HG03097 (cell line): Measurements from ENCODE around the gene CXCL14.

ENCODE experiments used
- ATAC-seq: cut with Tn5 transposase; IDR thresholded peaks from one replicate; pipeline ENCODE4 v1.9.1; 2021; ENCODE audit not compliant: unreplicated experiment, low FRiP score

The CXCL14 gene

DNA sequence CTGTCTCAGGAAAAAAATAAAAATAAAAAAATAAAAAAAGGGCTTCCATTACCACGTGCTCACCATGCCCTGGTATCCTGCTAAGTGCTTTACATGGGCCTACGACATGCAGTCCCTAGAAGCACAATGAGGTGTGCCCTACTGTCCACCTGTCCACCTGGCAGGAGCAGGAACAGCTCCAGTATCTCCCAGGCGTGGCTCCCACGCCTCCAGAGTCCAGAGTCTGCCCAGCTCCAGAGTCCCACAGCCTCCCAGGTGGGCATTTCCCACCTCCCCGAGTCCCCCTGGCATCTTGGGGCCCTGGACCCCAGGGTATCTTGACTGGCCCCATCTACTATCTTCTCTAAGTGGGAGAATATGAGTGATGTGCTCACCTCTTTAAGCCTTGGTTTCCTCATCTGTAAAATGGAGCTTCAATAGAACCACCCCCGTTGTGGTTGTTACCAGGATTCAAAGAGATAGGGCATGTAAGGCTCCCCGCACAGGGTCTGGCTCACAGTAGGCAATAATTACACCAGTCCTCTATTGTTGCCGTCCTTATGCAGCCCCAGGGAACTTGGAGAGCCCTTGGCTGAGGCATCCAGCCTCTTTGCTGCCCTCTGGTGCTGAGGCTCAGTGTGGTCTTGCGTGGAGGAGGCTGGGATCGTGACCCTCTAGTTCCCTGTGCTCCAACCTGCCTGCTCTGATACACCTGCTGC is 8.9 kb downstream of the CXCL14 start:
- no peak for ATAC-seq

DNA sequence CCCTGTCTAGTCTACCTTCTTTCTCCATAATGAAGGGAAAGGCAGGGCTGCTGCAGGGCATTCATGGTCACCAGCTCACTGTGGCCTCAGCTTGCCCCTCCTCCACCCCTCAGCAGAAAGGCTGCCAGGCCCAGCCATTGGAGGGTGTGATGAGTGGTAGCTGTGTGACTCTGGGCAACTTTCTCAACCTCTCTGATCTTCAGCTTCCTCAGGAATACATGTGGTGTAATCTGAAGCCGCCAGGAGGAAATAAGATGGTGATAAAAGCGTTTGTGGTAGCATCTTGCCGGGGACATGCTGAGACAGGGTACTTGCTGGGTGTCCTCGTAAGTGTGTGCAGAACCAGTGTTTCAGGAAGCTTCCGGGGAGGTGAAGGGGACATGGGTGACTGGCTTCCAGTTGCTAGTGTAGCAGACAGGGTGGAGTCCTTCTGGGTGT is 9.8 kb downstream of the CXCL14 start:
- no peak for ATAC-seq

DNA sequence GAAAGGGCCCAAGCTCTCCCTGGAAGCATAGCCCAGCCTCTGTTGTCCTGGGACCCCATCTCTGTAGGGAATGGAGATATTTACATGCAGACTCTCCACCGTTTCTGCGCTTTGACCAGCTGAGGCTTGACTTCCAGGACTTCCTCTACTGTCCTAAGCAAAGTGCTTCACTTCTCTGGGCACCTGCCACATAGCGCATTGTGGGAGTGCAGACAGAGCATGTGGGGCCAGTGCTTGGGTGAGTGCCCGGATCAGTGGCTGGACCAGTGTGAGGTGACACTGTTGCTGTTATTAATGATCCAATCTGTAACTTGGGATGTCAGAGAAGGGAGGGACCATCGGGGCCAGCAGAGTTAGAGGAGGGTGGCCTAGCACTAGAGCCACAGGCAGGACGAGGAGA is 10.5 kb downstream of the CXCL14 start:
- ATAC-seq: no peak

DNA sequence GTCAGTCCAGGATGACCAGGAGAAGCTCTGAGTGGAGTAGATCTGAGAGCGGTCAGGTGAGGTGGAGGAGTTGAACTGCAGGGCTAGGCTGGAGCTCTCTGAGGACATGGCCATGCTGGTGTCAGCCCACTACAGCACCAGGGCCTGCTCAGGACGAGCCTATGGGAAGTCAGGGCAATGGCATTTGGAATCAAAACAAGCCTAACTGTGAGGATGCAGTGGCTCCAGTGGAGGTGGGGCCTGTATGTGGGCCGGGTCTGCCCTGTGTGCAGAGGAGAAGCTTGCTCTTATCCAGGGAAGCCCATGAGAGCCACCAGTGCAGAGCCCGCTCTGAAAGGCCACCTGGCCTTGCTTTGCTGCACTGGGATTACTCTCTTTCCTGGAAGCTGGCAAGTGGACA is 11.1 kb downstream of the CXCL14 start:
- no peak for ATAC-seq

DNA sequence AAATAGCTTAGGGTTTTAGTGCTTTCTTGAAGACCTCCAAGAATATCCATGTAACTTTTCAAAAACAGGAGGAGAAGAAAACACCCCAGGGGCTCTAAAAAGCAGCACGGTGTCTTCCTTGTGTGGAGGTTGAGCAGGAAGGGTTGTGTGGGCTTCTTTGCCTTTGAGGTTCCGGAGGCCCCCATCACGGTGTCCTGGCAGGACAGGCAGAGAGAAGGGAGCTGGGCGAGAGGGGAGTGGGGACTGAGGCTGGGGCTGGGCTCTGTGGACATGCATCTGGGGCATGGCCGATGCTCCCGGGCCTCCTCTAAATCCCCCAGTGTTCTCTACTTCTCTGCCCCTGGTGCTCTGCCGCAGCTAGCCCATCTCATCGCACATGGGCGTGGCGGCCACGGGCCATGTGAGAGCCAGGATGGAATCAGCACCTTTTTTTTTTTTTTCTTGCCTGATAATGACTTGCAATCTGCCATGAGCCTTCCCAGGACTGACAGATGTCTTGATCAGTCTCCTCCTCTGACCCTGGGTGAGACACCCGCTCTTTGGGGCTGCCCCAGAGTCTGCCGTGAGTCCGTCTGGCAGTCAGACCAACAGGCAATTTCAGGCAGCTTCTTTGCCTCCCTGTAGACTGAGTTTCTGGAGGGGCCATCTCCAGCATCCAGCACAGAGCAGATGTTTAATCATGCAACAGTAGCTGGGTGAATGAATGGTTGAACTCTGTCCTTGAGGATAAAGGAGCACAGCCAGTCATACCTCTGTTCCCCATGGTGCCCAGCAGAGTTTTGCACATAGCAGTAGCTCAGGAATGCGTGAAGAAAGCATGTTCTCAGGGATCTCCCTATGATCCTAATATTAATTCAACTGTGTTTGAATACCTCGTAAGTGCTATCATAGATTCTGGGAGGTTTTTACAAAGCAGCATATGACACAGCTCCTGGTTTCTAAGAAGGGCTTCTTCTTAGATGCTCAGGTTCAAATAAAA is 12.1 kb downstream of the CXCL14 start:
- no peak for ATAC-seq

DNA sequence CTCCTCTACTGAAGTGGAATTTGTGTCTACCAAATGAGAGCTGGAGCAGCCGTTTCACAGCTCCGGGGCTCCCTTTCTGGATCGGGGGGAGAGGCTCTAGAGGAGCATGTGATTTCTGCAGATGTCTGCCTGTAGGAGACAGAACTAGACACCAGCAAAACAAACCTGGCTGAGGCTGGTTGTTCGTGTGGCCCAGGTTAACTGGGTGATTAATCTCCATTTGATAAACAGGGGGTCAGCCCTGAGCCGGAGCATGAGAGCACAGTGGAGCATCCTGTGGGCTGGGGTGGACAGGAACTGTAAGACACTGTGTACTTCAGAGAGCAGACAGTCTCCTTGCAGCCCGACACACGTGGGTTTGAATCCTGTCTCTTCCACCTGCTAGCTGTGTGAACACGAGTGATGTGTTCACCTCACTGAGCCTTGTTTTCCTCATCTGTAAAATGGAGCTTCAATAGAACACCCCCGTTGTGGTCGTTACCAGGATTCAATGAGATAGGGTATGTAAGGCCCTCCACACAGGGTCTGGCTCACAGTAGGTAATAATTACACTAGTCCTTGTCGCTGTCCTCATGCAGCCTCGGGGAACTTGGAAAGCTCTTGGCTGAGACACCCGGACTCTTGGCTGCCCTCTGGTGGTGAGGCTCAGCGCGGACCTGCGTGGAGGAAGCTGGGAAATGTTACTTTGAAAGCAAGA is 12.9 kb downstream of the CXCL14 start:
- no peak for ATAC-seq

DNA sequence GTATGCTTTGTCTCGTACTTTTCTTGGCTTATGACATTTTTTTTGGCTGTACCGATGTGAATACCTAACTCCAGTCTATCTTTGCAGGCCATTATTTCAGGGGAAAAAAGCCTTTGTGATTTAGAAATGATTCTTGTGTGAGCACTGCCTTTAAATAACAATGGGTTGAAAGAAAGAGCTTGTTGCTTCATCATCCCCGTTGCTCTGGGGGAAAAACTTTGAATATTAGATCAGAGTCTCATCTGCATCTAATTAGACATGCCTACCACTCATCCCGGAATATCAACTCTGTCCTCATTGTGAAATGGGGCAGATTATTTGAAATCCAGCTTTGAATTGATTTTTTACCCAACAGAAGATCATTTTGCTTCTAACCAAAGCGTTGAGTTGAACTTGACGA is 13.5 kb downstream of the CXCL14 start:
- no peak for ATAC-seq

DNA sequence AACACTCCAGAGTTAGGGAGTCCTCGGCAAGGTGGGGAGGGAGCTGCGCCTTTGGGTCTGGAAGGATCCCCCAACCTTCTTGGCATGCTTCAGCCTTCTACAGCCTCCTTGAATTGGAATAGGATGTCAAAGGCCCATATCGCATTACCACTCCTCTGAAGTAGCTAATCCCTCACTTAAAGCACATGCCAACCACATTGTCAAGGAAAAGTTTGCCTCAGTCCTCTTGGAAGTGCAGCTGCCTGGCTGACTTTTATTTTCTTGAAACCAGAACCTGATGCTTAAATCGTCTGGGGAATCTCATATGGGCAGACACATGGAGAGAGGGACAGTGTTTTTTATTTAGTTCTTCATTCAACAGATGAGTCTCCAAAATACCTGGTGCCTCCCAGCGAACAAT is 14.5 kb downstream of the CXCL14 start:
- ATAC-seq: no peak

DNA sequence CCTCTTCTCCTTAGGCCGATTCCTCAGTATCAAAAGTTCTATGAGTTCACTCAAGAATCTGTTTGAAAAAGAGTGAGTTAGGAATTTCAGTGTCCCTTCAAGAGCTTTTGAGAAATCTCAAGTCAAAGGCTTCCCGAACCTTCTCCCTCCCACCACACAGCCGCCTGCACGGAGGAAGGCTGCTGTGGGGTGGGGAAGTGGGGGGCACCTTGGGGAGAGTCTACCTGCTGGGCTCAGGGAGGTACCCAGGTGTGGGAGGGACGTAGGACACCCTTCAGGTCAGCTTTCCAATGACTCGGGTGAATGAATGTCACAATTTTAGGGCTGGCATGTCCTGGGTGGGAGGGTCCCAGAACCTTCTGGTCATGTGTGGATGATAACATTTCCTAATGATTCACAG is 17.5 kb downstream of the CXCL14 start:
- no peak for ATAC-seq

DNA sequence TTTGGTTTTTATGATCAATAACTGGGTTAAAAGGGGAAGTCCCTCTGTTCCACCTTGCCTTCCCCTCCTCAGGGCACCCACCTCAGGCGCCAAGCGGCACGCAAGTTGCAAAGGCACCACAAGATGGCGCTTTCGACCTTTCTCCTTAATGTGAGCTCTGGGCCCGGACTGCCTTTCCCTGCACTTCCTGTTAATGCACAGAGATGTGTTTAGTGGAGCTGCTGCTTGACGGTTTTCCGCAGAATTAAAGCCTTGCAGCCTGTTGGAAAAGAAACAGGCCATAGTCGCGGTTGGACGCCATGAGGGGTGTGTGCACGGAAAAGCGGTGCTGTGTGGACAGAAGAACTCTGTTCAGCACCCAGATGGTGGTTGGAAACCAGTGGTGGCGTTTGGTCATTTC is 17.9 kb downstream of the CXCL14 start:
- ATAC-seq: peak; percentile 87

DNA sequence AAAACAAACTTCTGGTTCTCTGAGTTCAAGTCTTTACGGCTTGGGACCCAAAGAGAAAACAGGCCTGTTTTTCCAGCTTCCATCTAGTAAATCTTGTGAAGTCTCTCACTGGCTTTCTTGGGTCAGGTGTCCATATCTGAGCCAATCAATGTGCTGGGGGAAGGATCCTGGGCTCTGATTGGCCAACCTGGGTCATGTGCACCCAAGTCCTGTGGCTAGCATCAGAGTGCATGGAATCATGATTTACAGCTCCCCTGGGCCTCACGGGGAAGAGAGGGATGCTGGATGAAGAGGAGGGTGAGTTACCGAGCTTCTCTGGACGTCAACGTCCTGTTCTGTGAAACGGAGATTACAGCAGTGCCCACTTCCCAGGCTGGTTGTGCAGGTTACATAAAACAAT is 19.4 kb downstream of the CXCL14 start:
- no peak for ATAC-seq

DNA sequence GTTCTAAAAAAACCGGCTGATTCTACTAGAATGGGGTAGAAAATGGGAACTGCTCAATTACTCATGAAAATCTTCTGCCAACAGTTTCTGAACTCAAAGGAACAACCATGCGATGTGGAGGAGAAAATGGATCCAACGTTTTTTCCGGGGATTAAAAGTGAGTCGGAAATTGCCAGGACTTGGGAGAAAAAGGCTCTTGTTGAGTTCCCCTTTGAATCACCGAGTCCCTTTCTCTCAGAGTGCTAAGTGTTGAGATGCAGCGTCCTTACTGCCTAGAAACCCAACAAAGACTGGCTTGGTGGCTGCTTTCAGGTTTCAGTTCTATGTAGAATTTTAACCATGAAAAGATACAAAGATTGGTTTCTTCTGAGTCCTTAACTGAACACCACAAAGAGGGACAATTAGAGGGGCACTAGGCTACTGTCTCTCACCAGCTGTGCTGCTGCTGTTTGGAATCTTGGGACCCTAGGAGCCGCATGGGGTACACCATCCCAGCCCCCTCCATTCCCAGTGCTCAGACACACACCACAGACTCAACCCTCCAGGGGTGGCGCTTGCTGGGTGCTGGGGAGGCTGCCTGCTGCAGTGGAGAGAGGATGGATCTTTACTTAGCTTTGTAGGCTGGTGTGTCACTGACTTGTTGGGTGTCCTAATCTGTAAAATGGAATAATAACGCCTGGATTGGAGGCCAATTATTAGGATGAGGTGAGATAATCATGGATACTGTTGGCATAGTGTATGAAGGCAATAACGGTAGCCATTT is 21.5 kb downstream of the CXCL14 start:
- no peak for ATAC-seq

DNA sequence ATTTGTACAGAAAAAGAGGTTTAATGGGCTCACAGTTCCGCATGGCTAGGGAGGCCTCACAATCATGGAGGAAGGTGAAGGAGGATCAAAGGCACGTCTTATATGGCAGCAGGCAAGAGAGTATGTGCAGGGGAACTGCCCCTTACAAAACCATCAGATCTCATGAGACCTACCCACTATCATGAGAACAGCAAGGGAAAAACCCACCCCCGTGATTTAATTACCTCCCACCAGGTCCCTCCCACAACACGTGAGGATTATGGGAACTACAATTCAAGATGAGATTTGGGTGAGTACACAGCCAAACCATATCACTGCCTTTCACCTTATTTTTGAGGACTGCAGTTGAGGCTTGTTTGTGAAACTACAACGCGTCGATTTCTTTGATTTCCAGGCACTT is 22.2 kb downstream of the CXCL14 start:
- ATAC-seq: no peak

DNA sequence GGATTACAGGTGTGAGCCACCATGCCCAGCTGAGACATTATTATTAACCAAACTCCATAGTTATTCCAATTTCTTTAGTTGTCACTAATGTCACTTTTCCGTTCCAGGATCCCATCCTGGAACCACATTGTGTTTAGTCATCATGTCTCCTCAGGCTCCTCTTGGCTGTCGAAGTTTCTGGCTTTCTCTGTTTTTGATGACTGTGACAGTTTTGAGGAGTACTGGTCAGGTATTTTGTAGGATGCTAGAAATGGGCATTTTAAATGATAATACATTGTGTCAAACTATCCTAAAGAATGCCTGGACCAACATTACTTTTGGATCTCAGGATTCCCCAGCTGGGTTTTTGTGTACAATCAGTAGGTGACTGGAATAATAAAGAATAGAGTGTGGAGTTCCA is 23.3 kb downstream of the CXCL14 start:
- ATAC-seq: no peak

DNA sequence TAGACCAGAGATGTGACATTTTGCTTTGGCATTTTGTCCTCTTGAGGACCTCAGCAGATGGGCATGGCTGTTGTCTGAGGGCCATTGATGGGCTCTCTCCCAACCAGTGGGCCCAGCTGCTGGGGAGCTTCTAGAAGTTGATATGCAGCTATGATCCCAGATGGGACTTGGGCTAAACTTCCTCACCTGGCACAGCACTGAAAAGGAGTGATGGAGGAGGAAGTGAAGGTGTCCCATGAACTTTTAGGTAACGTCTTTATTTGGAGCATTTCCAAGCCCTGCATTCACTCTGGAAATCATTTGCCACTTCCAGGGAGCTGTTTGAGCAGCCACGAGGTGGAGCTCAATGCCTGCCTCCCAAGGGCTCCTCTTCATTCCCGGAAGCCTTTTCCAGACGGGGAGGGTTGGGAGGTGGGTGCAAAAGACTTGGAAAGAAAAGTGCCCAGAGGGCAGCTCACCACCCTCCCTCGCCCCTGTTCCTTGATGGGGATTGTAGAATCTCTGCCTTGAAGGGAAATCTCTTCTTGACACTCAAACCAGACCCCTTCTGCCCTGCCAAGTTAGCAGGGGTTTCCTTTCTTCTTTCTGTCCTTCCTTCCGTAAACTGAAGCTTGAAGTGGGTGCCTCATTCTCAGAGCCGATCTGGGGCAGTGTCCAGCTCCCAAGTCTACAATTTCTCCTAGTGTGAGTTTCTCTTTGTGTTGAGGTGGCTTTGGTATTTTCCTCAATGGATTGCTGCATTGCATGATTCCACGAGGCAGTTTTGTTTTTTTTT is 24.9 kb downstream of the CXCL14 start:
- ATAC-seq: no peak

DNA sequence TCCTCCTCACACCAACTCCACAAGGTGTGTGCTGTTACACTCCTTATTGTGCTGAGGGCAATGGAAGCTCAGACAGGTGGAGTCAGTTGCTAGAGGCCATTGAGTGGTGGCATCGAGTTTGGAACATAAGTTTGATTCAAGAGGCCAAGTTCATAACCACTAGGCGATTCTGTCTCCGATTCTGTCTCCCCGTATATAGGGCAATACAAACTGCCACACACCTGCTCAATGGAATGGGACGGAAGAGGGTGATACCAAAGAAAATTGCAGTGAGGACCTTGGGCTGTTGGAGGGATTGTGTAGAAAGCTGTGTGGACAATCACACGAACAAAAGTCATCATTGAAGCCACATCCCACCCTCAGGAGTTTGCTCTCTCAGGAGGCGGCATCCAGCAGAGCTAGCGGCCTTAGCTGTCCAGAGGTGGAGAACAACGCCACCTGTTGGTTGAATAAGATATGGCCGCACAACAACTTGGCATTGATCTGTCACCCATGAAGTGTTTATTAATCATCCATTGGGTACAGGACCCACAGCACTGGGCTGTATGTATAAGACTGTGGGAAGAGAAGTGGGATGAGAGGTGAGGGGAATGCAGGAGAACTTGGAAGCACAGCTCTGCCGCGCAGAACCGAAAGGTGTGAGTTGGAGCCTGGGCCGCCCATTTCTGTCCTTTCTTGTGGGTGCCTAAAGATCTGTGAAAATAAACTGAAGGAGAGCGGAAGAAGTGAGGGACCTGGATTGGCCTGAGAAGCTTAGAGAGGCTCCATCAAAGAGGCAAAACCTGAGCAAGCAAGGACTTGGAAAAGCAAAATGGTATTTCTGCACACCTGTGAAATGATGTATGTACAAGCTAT is 27.0 kb downstream of the CXCL14 start:
- ATAC-seq: peak; percentile 81

DNA sequence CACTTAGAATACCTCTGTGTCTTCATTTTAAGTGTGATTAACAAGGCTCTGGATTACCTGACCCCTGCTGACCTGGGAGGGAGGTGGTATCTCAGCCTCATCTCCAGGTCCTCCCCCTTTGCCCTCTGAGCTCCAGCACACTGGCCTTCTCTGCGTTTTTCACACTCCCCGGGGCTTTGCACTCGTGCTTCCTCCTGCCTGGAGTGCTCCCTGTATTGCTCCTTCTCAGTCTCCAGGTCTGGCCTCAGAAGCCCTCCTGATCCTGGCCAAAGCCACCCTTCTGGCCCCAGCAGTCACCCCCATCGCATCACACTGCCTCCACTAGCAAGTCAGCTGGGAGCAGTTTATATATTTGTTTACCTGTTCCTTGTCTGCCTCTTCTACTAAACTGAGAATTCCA is 29.4 kb downstream of the CXCL14 start:
- no peak for ATAC-seq

DNA sequence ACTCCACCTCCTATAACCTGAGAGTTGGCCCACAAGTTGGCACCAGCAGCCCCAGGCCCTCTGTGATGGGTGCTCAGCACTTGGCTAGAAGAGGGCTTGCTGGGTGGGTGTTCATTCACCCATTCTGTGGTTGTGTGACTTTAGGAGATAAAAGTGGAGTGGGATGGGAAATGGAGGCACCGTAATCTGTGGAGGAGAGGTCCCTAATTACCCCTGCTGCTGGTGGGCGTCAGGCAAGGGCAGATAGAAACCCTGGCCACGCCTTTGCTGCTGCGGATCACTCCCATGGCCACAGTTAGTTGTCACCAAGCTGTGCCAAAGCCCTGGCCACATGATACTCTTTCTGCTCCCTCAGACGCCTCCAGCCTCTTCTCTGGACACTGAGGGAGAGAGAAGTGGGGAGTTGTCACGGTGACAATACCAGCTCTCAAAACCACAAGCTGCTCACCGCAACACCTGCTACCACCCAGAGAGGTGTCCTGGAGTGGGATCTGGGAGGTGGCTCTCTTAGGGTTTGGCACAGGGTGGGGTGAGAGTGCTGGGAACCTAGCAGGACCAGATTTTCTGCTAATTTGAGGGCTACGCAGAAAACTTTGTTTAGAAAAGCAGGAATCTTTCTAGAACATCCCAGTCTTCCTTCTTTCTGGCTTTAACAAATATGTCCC is 31.1 kb downstream of the CXCL14 start:
- ATAC-seq: no peak
